ENCODE results near the gene TPSG1. TPM values are rescaled to one million over a fixed set of nuclear protein-coding genes. Genes with fewer than 3 reads are reported as not detected.

The TPSG1 gene
- total RNA-seq, 1 experiment from 2014 or later: not detected

DNA sequence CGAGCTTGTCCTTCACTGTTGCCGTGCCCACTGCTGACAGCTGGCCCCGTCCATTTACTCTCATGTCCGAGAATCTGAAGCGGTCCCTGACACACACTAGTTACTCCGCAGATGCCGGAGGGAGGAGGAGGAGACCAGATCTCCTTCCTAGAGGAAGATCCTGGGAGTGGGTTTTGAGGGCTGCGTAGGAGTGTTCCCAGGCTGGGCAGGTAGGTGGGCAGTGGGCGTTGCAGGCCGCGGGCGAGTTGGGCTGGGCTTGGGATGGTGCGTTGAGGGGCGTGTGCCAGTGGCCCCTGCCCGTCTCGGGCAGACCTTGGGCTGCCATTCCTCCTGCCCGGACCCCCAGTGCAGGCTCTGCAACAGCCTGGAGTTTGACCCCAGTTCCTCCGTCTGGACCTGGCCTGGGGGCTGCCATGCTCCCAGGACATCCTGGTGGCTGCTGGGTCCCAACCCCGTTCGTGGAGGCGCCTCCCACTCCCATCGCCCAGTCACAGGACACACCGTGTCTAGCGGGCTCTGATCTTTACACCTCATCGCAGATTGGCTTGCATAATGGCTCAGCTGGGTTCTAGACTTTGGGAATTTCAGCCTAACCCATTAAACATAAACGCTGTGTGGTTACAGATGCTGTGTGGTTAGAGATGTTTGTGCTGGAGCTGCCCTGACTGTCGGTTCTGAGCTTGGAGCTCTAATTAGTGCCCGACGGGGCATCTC, 49.3 kb downstream of the TPSG1 start:
- no peak for DNase-seq (ENCODE audit: low read depth)

DNA sequence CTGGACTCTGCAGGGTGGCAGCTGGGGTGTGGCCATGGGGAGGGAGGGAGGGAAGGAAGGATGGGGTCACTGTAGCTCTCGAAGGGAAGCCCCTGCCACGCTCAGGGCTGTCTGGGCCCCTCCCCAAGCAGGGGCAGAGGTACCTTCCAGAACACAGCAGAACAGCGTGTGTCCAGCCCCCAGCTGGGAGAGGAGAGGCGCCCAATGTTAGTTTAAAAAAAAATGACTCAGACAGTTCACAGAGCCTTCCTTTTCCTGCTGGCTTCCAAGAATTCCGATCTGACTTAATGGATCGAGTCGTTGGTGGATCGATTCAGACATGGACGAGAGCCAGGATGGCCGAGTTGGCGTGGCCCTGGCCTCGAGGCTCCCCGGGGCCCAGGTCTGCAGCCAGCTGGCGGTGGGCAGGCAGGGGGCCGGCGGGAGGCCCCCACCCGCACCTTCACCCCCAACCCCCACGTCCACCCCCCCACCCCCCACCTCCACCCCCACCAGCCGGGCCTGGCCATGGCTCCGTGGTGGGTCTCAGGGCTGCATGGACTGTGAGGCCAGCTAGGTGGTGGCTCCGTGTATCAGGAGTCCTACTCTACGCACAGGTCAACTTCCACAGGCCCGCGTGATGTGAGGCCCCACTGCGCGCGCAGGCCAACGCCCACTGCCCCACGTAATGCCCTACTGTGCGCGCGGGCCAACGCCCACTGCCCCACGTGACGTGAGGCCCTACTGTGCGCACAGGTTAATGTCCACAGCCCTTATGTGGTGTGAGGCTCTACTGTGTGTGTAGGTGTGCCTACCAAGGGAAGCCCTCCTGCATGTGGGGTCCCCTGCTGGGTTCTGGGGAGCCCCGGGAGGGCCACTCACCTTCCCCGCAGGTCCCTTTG, 50.4 kb downstream of the TPSG1 start:
- DNase-seq (ENCODE audit: low read depth): no peak
- in situ Hi-C loops (cut with HindIII; ENCODE audit: low pct_unique_long_range_greater_than_20kb, low sequenced_read_pairs): no loop called here

More for the DNA sequence above, 49.3 kb downstream of the TPSG1 start:
- in situ Hi-C loops (cut with HindIII; ENCODE audit: low pct_unique_long_range_greater_than_20kb, low sequenced_read_pairs): no loop called here

DNA sequence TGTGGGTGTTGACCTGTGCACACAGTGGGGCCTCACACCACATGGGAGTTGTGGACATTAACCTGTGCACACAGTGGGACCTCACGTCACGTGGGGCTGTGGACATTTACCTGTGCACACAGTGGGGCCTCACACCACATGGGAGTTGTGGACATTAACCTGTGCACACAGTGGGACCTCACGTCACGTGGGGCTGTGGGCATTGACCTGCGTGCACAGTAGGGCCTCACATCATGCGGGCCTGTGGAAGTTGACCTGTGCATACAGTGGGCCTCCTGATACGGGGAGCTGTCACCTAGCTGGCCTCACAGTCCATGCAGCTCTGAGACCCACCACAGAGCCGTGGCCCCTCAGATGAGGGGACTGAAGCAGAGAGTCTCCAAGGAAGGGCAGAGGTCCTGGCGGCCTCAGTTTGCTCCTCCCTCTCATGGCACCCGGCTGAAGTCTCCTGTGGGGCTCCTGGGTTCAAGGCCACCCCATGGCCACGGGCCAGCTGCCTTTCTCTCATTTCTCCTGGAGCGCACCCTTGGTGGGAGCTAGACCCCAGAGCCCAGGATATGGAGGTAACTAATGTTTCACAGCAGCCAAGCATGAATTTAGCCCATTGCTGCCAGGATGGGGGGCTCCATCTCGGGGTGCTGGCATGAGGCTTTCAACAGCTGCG, 51.1 kb downstream of the TPSG1 start:
- DNase-seq (ENCODE audit: low read depth): no peak
- in situ Hi-C loops (cut with HindIII; ENCODE audit: low pct_unique_long_range_greater_than_20kb, low sequenced_read_pairs): no loop called here

DNA sequence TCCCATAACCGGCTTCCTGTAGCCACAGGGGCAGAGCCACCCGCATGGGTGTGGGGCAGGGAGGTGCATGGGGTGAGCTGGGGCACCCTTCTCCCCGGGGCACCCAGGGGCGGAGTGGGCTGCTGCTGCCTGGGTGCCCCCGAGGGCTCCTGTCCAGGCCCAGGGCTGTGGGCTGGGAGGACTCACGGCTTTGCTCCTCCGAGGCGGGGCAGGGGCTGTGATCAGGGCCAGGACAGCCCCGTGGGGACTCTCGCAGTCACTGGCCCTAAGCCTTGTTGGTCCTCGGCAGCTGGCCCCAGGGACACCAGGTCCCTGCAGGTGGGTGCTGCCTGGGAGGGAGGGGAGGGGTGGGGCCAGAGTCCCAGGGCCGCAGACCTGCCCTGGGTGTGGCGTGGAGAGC, 52.4 kb downstream of the TPSG1 start:
- in situ Hi-C loops (cut with HindIII; ENCODE audit: low pct_unique_long_range_greater_than_20kb, low sequenced_read_pairs): no loop called here
- DNase-seq (ENCODE audit: low read depth): no peak

DNA sequence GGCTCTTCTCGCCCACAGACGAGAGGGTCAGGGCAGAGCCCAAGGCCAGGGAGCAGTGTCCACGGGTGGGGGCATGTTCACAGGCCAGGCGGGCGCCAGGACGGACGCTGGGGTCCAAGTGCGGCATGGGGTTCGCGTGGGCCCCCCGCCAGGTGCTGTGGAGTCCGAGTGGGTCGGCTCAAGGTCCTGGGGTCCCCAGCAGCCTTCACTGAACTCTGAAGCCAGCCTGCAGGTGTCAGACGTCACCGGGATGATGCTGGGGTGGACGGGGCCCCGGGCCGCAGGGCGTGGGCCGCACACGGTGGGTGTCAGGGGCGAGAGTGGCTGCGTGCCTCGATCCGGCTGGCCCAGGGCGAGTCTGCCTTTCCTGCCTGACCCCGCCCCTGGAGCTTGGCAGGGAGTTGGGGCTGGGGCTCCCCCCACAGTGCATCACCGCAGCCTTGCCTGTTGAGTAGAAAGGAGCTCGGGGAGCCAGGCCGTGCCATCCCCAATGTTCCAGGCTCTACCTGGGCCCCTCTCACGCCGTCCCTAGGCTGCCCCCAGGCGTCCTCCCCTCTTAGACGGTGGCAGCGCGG, 53.1 kb downstream of the TPSG1 start:
- in situ Hi-C loops (cut with HindIII; ENCODE audit: low pct_unique_long_range_greater_than_20kb, low sequenced_read_pairs): no loop called here
- DNase-seq (ENCODE audit: low read depth): no peak

Other genes with a start within 250 kb of the TPSG1 start
- 0.14 and 0.54 TPM in 2 replicates for gene SOX8, start 243.5 kb downstream of the TPSG1 start, total RNA-seq (2014; rRNA removed; shearing (Covaris generic); ENCODE audit: low replicate concordance)
- gene SSTR5, start 152.5 kb downstream of the TPSG1 start, total RNA-seq (2014; rRNA removed; shearing (Covaris generic); ENCODE audit: low replicate concordance): 4.0 and 9.1 TPM in 2 replicates
- gene C1QTNF8, start 129.0 kb downstream of the TPSG1 start, total RNA-seq (2014; rRNA removed; shearing (Covaris generic); ENCODE audit: low replicate concordance): not detected in 2 replicates
- gene CACNA1H, start 72.2 kb downstream of the TPSG1 start, total RNA-seq (2014; rRNA removed; shearing (Covaris generic); ENCODE audit: low replicate concordance): 9.7 and 10.8 TPM in 2 replicates
- gene TPSB2, start 4.9 kb upstream of the TPSG1 start, total RNA-seq (2014; rRNA removed; shearing (Covaris generic); ENCODE audit: low replicate concordance): not detected in 2 replicates
- gene TPSAB1, start 15.4 kb upstream of the TPSG1 start, total RNA-seq (2014; rRNA removed; shearing (Covaris generic); ENCODE audit: low replicate concordance): not detected in 2 replicates
- gene TPSD1, start 30.8 kb upstream of the TPSG1 start, total RNA-seq (2014; rRNA removed; shearing (Covaris generic); ENCODE audit: low replicate concordance): not detected in 2 replicates
- gene UBE2I, start 84.4 kb upstream of the TPSG1 start, total RNA-seq (2014; rRNA removed; shearing (Covaris generic); ENCODE audit: low replicate concordance): 294 and 312 TPM in 2 replicates
- 4.5 TPM in 2 replicates for gene BAIAP3, start 108.4 kb upstream of the TPSG1 start, total RNA-seq (2014; rRNA removed; shearing (Covaris generic); ENCODE audit: low replicate concordance)
- 208 and 278 TPM in 2 replicates for gene TSR3, start 126.6 kb upstream of the TPSG1 start, total RNA-seq (2014; rRNA removed; shearing (Covaris generic); ENCODE audit: low replicate concordance)
- 81.0 and 93.5 TPM in 2 replicates for gene GNPTG, start 126.7 kb upstream of the TPSG1 start, total RNA-seq (2014; rRNA removed; shearing (Covaris generic); ENCODE audit: low replicate concordance)
- gene UNKL, start 189.4 kb upstream of the TPSG1 start, total RNA-seq (2014; rRNA removed; shearing (Covaris generic); ENCODE audit: low replicate concordance): 40.5 and 46.1 TPM in 2 replicates
- 51.7 and 72.0 TPM in 2 replicates for gene UQCC4, start 195.5 kb upstream of the TPSG1 start, total RNA-seq (2014; rRNA removed; shearing (Covaris generic); ENCODE audit: low replicate concordance)
- not detected in 2 replicates for gene PERCC1, start 205.8 kb upstream of the TPSG1 start, total RNA-seq (2014; rRNA removed; shearing (Covaris generic); ENCODE audit: low replicate concordance)
- gene CCDC154, start 219.3 kb upstream of the TPSG1 start, total RNA-seq (2014; rRNA removed; shearing (Covaris generic); ENCODE audit: low replicate concordance): not detected in 2 replicates
- 221 and 247 TPM in 2 replicates for gene CLCN7, start 249.8 kb upstream of the TPSG1 start, total RNA-seq (2014; rRNA removed; shearing (Covaris generic); ENCODE audit: low replicate concordance)

All from Caki2 (cell line).